Measurements from ENCODE around the gene PACS1. TPM values are rescaled to one million over a fixed set of nuclear protein-coding genes. Genes with fewer than 3 reads are reported as not detected.
A peak's percentile ranks its signal among the peaks of the same experiment; 100 is the strongest.

PACS1 gene
- total and polyA plus RNA-seq, 2 donors (not counting 1 experiment from before 2014, with no cell fraction given) = 131 to 303 TPM

- Mint-ChIP-seq H3K4me3 (peak overlapping the region; percentile 90), H3K27me3 (no peaks in the 10 kb centered on the region), H3K27ac (peak overlapping the region; percentile 98), H3K9me3 (ENCODE audit: insufficient read depth) (no peaks in the 10 kb centered on the region), H3K4me1 (peaks cover 80% of the 10 kb centered on the region)
- Histone ChIP-seq H3K36me3 (replicated peaks in 1 of 2; ENCODE audit: control extremely low read depth in 1 of 2, control insufficient read depth in 1 of 2, extremely low read depth in 1 of 2, insufficient read depth in 2 of 2, low read length in 1 of 2) (peaks cover 0 to under 1% of the 10 kb centered on the region in 2 experiments), H4K20me1 (ENCODE audit: control insufficient read depth, insufficient read depth, low read length, poor library complexity, severe bottlenecking) (peaks cover 3% of the 10 kb centered on the region), H3K9ac (ENCODE audit: low read length) (peak overlapping the region; percentile 46), H3K4me3 (ENCODE audit: control extremely low read depth in 1 of 5, extremely low read depth in 1 of 5, insufficient read depth in 1 of 5, low read depth in 2 of 5, low read length in 4 of 5) (peak overlapping the region in 1 of 5 experiments; percentile 53), H3K27me3 (replicated peaks in 1 of 4; ENCODE audit: control extremely low read depth in 1 of 4, control insufficient read depth in 3 of 4, insufficient read depth in 4 of 4, low read length in 3 of 4) (no peaks in the 10 kb centered on the region), H2AFZ (ENCODE audit: insufficient read depth, low read depth, low read length, poor library complexity, severe bottlenecking) (no peak overlapping the region), H3K4me1 (ENCODE audit: control insufficient read depth in 2 of 2, insufficient read depth in 2 of 2, low read length in 2 of 2) (peaks cover 48 to 64% of the 10 kb centered on the region in 2 donors), H3K79me2 (ENCODE audit: control insufficient read depth, insufficient read depth, low read length) (peaks cover 77% of the 10 kb centered on the region), H3K4me2 (replicated peaks; ENCODE audit: low read depth, low read length, poor library complexity, severe bottlenecking) (peak overlapping the region; percentile 69), H3K27ac (ENCODE audit: low read length in 2 of 2) (peak overlapping the region; percentile 76 to 87), H3K9me3 (ENCODE audit: control extremely low read depth in 1 of 3, control insufficient read depth in 2 of 3, insufficient read depth in 1 of 3, low read length in 2 of 3) (no peaks in the 10 kb centered on the region)
- intact Hi-C loops (cut with micrococcal nuclease) = loop anchor here (1.0 to 2.0 kb wide), 3 partner anchors 11 to 57 kb away; no protein-coding TSS in a partner anchor
- peak; percentile 60 for DNase-seq
- ChIA-PET POLR2A (interaction anchor here (0.7 to 1.6 kb wide), 9 partner anchors 10 to 56 kb away, joined by 3 to 12 read pairs (median 6); partner anchors contain the start of gene PACS1), CTCF (interaction anchor here (0.5 to 3.9 kb wide), 12 partner anchors 9 to 224 kb away, joined by 3 to 33 read pairs (median 4); partner anchors contain the start of gene PACS1)
- 6% methylated on average over 2 of the region's 3 CpGs for WGBS (ENCODE audit: insufficient coverage)
- ATAC-seq (ENCODE audit: low read depth) = no peak
- TF ChIP-seq CTCF (IDR thresholded peaks at IDR 0.05) = no peak
- no peak for TF ChIP-seq EZH2 (IDR thresholded peaks at IDR 0.05; ENCODE audit: borderline replicate concordance, insufficient read depth, low read depth, low read length, poor library complexity, severe bottlenecking)
These were observed 56.0 kb downstream of the PACS1 start for GRCh38 chr11:66126064-66126463.
